Upper lobe of left lung (tissue), 4 donors: ENCODE results near the gene ABHD11.

Experiments used
- CTCF ChIP-seq, 6 experiments: fragments of 450-650 bp in 4 of 6; fragments of 200-600 bp in 2 of 6; sonication (generic) in 2 of 6; IDR thresholded peaks; one replicate each; pipeline ENCODE4 v1.5.1; 2016 to 2019; ENCODE audit warnings: antibody characterized with exemption in 6 of 6
- POLR2A ChIP-seq, 4 donors: fragments of 450-650 bp; IDR thresholded peaks; one replicate each; pipeline ENCODE4 v1.5.1; 2016 to 2017; ENCODE audit warnings: antibody characterized with exemption in 4 of 4, mild to moderate bottlenecking in 2 of 4
- POLR2AphosphoS5 ChIP-seq, 2 donors: sonication (generic); formaldehyde crosslinking; IDR thresholded peaks; one replicate each; pipeline ENCODE4 v1.5.1; 2017; ENCODE audit warnings: antibody characterized with exemption in 2 of 2

GRCh38 chr7:73718905-73719805 lies 19.4 kb downstream of the ABHD11 start, which contains the start of gene STX1A:
- TF ChIP-seq CTCF (IDR thresholded peaks at IDR 0.05) (no peak), POLR2AphosphoS5 (IDR thresholded peaks at IDR 0.05) (no peak), POLR2A (IDR thresholded peaks at IDR 0.05) (peak in 2 of 4 donors; percentile 33 to 69)
